ENCODE data around the gene PDZD2. TPM values are rescaled to one million over a fixed set of nuclear protein-coding genes. Genes with fewer than 3 reads are reported as not detected.
A peak's percentile ranks its signal among the peaks of the same experiment; 100 is the strongest.

Gene PDZD2
- total RNA-seq, 1 donor from 2014 or later = 105 TPM

DNA sequence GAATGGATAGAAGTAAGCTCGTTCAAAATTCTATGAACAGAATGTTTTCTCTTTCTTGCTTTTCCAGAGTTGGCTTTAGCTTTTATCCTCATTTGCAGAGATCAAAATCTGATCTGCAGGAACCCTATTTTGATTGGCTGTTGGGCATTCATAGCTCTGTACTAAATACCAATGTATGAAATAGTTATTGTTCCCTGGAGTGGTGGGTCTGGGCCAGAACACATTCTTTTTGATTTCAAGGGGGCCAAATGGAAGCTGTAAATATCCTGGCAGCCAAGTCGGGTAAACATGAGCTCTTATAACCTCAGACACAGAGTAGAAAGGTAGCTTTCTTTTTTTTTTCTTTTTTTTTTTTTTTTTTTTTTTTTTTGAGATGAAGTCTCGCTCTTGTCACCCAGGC, 241.5 kb downstream of the PDZD2 start:
- intact Hi-C loops (cut with DNase I) = no loop called here
- ATAC-seq (peak; percentile 64), DNase-seq (ENCODE audit: low spot score) (no peak)

DNA sequence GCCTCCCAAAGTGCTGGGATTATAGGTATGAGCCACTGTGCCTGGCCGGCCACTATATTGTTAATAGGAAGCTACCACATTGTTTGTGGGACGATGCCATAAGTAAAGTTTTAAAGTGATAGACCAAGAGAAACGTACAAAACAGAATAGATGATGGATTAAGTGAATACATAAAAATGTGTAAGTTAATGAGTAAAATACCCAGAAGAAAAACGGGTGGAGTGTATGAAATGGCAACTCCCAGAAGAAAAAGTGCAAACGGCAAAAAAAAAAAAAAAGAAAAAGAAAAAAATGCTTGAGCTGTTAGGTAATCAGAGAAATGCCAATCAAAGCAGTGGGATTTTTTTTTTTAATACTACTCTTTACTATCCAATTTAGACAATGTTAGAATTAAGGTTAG, 246.0 kb downstream of the PDZD2 start:
- ATAC-seq (no peak), DNase-seq (ENCODE audit: low spot score) (no peak)
- intact Hi-C loops (cut with DNase I) = no loop called here

DNA sequence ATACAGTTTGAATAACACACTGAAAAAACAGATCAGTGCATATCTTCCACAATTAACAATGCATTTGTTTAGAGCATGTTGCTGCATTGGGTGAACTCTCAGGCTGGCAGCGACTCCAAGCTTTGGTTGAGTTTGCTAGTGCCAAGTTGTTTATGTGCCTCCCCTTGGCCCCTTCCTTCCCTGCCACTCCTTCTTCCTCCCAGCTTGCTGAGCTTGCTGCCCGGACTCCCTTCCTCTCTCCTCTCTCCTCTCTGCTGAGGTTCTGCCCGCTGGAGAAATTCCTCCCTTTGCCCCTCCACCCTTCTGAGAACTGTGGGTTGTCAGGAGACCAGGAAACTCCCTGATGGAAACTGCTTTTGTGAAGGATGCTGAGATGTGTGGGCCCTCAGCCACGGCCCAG, 247.3 kb downstream of the PDZD2 start:
- DNase-seq (ENCODE audit: low spot score) = no peak
- intact Hi-C loops (cut with DNase I) = loop anchor here (1.0 kb wide), 1 partner anchor 31 kb away; no protein-coding TSS in a partner anchor
- peak; percentile 13 for ATAC-seq

DNA sequence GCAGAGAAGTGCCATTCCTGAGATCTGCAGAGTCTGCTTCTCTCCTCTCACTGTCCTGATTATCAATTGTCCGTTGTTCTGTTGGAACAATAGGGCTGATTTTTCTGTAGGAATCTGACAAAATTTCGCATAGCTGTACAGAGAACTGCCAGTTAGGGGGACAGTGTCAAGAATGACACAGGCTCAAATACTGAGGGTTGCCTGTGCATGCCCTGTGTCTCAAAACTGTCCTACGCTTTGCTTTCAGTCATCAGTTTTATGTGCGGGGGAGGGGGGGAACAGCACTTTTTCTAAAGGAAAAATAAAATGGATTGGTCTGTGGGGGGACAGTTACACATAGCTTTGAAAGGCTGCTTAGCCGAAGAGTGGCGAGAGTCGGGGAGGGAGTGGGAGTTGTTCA, 248.6 kb downstream of the PDZD2 start:
- intact Hi-C loops (cut with DNase I) = no loop called here
- no peak for DNase-seq (ENCODE audit: low spot score)
- ATAC-seq = peak; percentile 35

DNA sequence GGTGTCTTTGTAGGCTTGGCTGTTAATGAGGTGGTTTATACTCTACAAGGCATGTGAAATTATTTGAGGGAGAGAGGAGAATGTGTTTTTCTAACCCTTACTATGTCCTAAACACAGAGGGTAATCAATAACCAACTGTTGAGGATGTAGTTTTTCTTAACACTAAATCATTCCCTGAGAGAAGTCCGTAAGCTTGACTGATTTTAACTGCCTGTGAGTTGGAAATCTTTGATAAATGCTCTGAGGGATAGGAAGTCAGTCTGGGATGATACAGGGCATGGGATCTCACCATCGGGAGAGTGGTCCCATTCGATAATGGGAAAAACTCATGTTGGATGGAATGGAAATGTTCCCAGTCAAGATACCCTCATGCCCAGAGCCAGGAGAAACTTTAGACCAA, 249.6 kb downstream of the PDZD2 start:
- ATAC-seq (no peak), DNase-seq (ENCODE audit: low spot score) (no peak)
- intact Hi-C loops (cut with DNase I) = no loop called here

DNA sequence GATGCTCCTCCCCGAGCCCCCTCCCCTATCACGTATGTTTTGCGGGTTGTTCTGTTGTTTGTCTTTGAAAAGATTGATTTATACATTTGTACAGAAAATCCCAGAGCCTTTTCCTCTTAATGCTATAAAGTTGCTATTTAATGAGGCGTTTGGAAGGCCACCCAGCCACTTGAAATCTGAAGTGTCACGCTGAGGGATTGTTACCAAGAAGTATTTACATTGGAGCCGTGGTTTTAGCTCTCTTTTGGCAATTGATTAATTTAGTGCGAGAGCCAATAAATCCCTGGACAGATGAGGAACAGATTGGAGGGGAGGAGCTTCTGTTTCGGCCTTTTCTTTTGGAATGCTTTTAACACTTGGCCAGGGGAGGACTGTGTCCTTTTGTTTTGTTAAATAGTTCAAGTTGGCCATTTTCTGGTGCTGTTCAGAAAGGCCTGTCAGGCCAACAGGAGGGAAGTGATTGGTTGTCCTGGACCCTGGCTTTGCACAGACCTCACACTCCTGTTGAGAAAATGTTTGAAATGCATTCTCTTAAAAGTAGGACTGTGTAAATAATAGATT, 250.2 kb downstream of the PDZD2 start:
- DNase-seq (ENCODE audit: low spot score) = no peak
- ATAC-seq = peak; percentile 48
- intact Hi-C loops (cut with DNase I) = no loop called here

DNA sequence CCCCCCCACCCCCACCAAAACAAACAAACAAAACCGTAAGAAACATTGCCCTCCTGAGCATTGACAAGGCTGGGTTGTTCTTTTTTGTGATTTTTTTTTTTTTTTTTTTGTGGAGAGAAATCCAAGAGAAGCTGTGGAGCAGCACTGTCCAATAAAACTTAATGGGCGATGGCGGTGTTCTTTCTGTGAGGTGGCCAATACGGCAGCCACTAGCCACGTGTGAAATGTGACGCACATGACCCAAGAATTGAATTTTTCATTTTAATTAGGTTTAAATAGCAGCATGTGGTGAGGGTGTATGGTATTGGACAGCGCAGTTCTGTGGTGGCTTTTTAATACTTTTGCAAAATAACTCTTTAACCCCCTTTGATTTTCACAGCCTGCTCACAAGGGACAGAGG, 251.1 kb downstream of the PDZD2 start:
- ATAC-seq (peak; percentile 70), DNase-seq (ENCODE audit: low spot score) (no peak)
- intact Hi-C loops (cut with DNase I) = no loop called here

DNA sequence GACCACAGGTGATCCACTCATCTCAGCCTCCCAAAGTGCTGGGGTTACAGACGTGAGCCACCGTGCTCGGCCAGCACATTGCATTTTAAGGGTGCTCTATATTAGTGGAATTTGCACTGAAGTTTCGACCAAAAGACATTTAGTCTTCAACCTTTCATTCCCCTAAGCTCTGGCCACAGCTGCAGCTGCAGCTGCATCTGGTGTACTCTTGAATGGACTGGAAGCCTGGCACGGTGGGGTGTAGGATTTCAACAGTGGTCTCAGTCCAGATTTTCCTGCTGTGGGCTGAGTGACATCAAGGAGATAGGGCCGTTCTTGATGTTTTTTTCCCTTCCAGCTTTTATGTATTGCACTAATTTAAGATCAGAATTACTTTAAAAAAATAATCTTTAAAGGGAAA, 255.2 kb downstream of the PDZD2 start:
- intact Hi-C loops (cut with DNase I) = no loop called here
- DNase-seq (ENCODE audit: low spot score) (no peak), ATAC-seq (no peak)

DNA sequence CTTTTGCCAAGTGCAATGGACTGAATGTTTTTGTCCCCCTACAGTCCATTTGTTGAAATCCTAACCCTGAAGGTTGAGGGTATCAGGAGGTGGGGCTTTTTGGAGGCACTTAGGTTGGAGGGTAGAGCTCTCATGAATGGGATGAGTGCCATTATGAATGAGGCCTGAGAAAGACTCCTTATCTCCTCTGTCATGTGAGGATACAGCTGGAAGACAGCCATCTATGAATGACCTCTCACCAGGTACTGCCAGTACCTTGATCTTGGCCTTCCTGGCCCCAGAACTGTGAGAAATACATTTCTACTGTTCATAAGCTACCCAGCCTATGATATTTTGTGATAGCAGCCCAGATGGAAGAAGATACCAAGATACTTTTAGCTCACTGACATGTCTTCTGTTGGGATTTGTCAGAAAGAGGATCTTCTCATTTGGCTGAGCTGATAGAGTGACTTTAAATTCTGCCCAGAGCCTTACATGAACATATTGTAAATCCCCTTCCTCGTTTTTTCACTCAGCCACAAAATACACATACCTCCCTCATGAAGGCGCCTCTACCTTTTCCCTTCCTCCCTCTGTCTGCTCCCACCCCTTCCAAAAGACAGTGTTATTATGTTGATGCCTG, 256.4 kb downstream of the PDZD2 start:
- ATAC-seq = no peak
- intact Hi-C loops (cut with DNase I) = no loop called here
- DNase-seq (ENCODE audit: low spot score) = no peak

DNA sequence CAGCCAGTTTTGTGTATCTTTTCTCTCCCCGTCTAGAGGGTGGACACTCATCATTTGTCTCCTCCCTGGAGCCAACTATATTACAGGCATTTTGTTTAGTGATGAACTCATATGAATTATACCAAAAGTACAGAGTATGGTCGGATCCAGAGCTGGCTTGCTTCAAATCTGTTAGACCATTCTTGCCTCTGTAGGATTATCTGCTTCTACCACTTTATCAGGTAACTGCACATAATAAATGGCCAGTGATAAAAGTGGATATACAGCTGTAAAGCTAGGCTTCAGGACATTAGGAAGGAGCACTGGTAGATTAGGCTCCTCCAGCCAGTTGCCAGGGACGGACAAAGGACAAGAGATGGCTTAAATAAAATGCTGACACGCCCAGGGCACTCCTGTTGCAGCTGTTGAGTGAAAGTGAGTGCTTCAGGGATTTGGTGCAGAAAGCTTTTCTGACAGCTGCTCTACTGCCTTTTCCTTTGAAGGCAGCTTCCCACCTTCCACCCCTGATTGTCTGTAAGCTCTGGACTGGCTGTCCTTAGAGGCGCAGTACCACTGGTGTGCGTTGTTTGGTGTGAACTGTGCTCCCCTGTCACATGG, 259.2 kb downstream of the PDZD2 start:
- DNase-seq (ENCODE audit: low spot score) = no peak
- intact Hi-C loops (cut with DNase I) = no loop called here
- ATAC-seq = peak; percentile 17

DNA sequence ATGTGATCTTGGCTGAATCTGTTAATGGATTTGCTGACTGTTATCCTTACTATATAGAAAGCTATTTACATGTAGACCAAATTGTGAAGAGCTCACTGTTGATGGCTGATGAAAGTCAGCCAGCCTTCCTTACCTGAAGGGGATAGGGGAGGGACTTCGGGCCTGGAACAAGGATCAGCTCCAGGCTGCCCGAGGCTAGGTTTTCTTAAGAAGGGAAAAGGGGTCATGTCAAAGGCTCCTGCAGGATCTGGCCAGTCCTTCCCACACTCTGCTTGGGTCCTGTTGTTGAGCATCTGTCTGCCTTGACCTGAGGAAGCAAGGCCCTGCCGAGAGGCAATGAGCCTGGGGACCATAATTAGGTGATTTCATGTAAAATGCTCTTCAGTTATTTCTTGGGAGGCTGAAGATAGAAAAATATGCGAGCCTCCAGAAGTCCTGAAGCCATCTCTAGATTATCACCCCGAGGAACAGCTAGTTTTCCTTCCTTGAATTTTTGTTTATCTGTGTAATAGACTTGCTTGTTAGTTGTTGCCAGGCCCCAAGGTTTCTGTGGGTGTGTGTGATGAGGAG, 261.4 kb downstream of the PDZD2 start:
- intact Hi-C loops (cut with DNase I) = no loop called here
- no peak for ATAC-seq

DNA sequence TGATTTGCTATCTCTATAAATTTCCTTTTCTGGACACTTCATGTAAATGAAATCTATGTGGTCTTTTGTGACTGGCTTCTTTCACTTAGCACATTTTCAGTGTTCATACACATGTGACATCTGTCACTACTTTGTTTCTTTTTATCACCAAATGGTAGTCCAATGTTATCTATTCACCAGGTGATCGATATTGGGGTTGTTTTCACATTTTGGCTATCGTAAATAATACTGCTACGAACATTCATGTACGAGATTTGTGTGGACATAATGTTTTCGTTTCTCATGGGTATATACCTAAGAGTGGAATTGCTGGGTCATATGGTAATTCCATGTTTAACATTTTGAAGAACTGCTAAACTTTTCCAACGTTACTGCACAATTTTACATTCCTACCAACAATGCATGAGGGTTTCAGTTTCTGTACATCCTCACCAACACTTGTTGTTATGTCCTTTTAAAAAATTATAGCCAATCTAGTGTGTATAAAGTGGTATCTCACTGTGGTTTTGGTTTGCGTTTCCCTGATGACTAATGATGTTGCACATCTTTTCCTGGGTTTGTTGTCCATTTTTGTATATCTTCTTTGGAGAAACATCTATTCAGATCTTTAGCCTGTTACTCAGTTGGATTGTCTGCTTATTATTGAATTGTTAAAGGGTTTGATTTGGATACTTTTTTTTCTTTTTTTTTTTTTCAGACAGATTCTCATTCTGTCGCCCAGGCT, 263.0 kb downstream of the PDZD2 start:
- intact Hi-C loops (cut with DNase I) = no loop called here
- DNase-seq (ENCODE audit: low spot score) = no peak
- no peak for ATAC-seq

More for the DNA sequence above, 261.4 kb downstream of the PDZD2 start:
- DNase-seq (ENCODE audit: low spot score) = no peak

DNA sequence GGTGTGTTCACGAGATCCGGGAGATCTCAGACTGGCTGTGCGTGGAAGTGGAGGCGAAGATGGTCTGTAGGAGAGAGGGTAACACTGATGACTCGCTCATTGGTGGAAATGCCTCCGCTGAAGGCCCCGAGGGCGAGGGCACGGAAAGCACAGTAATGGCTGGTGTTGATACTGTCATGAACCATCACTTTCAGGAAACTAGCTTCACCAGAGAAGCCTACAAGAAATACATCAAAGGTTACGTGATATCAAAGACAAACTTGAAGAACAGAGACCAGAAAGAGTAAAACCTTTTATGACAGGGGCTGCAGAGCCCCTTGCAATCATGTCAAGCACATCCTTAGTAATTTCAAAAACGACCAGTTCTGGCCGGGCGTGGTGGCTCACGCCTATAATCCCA, 269.5 kb downstream of the PDZD2 start:
- ATAC-seq (no peak), DNase-seq (ENCODE audit: low spot score) (no peak)
- intact Hi-C loops (cut with DNase I) = no loop called here

DNA sequence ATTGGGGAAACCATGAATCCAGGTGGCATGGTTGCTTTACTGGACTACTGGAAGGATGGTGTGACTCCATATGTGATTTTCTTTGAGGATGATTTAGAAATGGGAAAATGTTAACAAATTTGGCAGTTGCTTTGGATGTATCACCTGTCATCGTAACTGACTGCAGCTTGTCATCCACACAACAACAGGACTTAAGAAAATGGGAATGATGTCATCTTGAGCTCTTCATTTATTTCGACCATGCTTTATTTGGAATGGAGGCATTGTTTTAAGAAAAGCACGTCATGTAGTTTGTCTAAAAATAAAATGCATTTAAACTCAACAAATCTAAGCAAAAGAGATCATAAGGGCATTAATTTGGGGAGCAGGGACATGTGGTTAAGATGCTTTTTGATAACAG, 270.1 kb downstream of the PDZD2 start:
- no peak for DNase-seq (ENCODE audit: low spot score)
- intact Hi-C loops (cut with DNase I) = no loop called here
- no peak for ATAC-seq

DNA sequence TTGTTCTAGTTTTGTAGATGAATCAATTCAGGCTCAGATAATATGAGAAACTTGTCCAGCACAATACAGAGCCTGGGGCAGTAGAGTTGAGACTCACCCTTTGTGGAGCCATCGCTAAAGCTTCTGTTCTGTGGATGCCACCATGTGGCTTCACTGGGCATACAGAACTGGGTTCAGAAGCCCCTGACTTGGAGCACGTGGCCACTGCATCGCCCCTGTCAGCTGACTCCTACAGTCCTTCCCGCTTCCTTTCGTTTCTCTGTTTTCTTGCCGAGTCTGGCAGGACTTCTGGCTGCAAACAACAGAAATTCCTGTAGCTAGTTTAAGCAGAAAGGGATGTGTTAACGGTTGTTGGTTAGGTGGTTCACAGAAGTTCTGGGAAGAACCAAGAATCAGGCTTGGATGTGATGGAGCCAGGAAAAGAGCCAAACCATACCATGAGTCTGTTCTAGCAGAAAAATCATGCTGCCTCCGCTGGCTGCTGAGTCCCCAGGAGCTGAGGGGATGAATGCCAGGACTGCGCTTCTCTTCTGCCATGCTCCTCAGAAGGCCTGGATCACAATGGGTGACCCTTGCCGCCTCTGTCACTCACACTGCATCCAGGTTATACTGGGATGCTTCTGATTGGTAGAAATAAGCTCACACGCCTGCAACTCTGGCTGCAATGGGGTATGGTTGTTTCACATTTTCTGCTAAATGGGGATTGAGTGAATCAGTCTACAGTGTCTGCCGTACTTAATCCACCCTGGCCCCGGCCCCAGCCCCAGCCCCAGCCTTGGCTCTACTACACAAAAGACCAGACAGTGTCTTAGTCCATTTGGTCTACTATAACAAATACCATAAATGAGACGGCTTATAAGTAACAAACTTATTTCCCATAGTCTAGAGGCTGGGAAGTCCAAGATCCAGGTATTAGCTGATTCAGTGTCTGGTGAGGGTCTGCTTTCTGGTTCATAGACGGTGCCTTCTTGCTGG, 272.6 kb downstream of the PDZD2 start:
- DNase-seq (ENCODE audit: low spot score) (no peak), ATAC-seq (peak; percentile 70)
- intact Hi-C loops (cut with DNase I) = no loop called here

DNA sequence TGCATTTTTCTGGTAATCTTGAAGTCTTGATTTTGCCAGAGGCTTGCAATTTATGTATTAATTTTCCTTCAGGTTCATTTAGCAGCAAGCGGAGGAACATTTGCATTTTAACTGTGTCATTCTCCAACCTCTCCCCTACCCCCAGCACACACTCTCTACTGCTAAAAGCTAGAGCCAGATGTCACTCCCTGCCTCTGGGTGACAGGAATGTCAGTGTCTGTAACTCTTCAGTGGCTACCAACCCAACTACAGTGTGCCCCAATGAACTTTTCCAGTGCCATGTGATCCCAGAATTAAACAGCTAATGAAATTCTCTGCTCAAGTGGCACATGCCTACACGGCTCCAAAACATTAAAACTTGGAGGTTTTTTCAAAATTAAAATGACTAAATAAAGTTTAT, 274.9 kb downstream of the PDZD2 start:
- no peak for DNase-seq (ENCODE audit: low spot score)
- ATAC-seq = no peak
- intact Hi-C loops (cut with DNase I) = no loop called here

DNA sequence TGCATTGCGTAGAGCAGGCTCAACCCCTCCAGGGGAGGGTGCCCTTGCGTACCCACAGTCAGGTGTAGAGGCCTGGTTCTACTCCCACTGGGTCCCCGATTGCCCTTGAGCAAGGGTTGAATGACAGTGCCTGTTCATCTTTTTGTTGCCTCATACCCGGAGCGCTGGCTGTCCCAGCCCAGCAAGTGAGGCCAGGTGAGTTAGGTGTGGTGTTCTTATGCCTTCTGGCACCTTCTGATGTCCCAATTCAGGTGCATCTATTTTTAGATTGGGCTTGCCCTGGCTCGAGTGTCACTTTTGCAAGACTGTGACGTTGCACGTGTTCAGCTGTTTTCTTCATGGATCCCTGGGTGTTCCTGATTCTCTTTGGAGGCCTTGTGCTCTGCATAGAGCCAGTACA, 277.4 kb downstream of the PDZD2 start:
- intact Hi-C loops (cut with DNase I) = no loop called here
- ATAC-seq = no peak
- DNase-seq (ENCODE audit: low spot score) = no peak

DNA sequence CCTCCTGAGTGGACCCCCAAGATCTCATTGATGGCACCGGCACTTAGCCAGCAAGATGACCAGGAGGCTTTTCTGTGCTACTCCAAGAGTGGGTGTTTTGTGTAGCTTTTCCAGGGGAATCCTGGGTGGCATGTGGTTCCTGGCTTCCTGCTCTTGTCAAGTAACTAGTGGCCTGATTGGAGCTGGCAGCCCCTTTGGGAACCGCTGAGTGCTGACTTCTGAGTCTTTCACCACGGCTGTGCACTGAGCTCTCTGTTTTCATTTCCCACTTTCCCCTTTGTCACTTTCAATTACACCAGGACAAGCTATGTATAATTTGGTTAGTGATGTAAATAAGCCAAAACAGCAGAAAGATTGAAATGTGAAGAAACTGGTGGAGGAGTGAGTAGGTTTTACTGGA, 279.8 kb downstream of the PDZD2 start:
- DNase-seq (ENCODE audit: low spot score) (no peak), ATAC-seq (no peak)
- intact Hi-C loops (cut with DNase I) = no loop called here

DNA sequence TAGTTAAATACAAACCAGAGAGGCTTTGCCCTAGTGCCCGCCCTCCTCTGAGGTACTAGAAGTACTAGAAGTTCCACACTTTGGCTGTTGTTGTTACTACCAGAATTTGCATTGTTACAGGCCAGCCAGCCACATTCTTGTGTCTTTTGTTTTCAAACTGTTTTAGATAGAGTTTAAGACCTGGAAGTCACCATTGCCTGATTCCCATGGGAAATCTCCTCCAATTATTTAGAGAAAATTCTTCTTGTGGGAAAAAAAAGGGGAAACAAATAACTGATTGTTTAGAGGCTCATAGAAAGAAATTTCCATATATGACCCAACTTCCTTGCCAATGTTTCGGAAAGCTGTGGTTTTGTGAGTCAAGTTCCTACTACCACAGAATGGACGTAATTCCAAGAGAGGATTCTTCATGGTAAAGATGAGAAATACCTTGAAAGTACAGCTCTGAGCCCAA, 282.9 kb downstream of the PDZD2 start:
- no peak for ATAC-seq

More for the DNA sequence above, 282.9 kb downstream of the PDZD2 start:
- intact Hi-C loops (cut with DNase I) = no loop called here
- no peak for DNase-seq (ENCODE audit: low spot score)

Measured in sciatic nerve (tissue), 2 donors.